ENCODE measurements around the gene MEIOSIN. TPM values are rescaled to one million over a fixed set of nuclear protein-coding genes. Genes with fewer than 3 reads are reported as not detected.
A peak's percentile ranks its signal among the peaks of the same experiment; 100 is the strongest.

MEIOSIN gene
- total and polyA plus RNA-seq, 9 of the 15 experiments (the other 6 are each of a cell fraction or from before 2014, with no cell fraction given) = 0.06 to 2.0 (median 0.76) TPM

GRCh38 chr19:45779231-45780145, 46.2 kb downstream of the MEIOSIN start (continued):
- no peak for TF ChIP-seq CEBPG (CRISPR knock-in tag; IDR thresholded peaks at IDR 0.05)
- TF ChIP-seq CEBPG (tag; conservative IDR thresholded peaks at IDR 0.05 in 1 of 2, IDR thresholded peaks at IDR 0.05 in 1 of 2) = no peak
- no peak for TF ChIP-seq KDM1A (IDR thresholded peaks at IDR 0.05)
- no peak for TF ChIP-seq ETS1 (conservative IDR thresholded peaks at IDR 0.05; ENCODE audit: control insufficient read depth, low read depth, low read length)
- peak; percentile 41 to 67 for TF ChIP-seq MAZ (CRISPR knock-in tag; conservative IDR thresholded peaks at IDR 0.05 in 1 of 2, IDR thresholded peaks at IDR 0.05 in 1 of 2)
- TF ChIP-seq JUND (IDR thresholded peaks at IDR 0.05; ENCODE audit: borderline replicate concordance, low read depth, low read length) = peak; percentile 48; the same call in 1 of the 2 replicates
- no peak for TF ChIP-seq JUND (tag; IDR thresholded peaks at IDR 0.05; ENCODE audit: borderline replicate concordance, low read depth, low read length)
- no peak for TF ChIP-seq ZBTB9 (CRISPR knock-in tag; IDR thresholded peaks at IDR 0.05)
- TF ChIP-seq POLR2G (IDR thresholded peaks at IDR 0.05; ENCODE audit: low read depth, low read length) = peak; percentile 69
- TF ChIP-seq BRF2 (IDR thresholded peaks at IDR 0.05; ENCODE audit: borderline replicate concordance, insufficient read depth, insufficient read length) = no peak
- TF ChIP-seq ZBTB5 (IDR thresholded peaks at IDR 0.05) = no peak
- peak; percentile 89 for TF ChIP-seq E2F3 (CRISPR knock-in tag; IDR thresholded peaks at IDR 0.05)
- no peak for TF ChIP-seq SRF (CRISPR knock-in tag; IDR thresholded peaks at IDR 0.05)
- no peak for TF ChIP-seq CBX5 (IDR thresholded peaks at IDR 0.05; ENCODE audit: borderline replicate concordance, low read depth)
- TF ChIP-seq GATAD2B (IDR thresholded peaks at IDR 0.05; ENCODE audit: borderline replicate concordance) = no peak
- TF ChIP-seq SIN3B (IDR thresholded peaks at IDR 0.05; ENCODE audit: low read depth) = peak; percentile 52; the same call in 1 of the 2 replicates
- no peak for TF ChIP-seq FOXA1 (IDR thresholded peaks at IDR 0.05; ENCODE audit: borderline replicate concordance)
- TF ChIP-seq SAFB (IDR thresholded peaks at IDR 0.05; ENCODE audit: borderline replicate concordance, low read depth, low read length) = no peak
- TF ChIP-seq ZBTB26 (CRISPR knock-in tag; IDR thresholded peaks at IDR 0.05) = 0 out of 2 replicates have a peak, but pooled peaks have one; percentile 13
- TF ChIP-seq ZNF239 (CRISPR knock-in tag; IDR thresholded peaks at IDR 0.05) = no peak
